K562 (cell line): Measurements from ENCODE around the gene CRPPA. TPM values are rescaled to one million over a fixed set of nuclear protein-coding genes. Genes with fewer than 3 reads are reported as not detected.

Experiments
- ADNP ChIP-seq: fragments of 200-800 bp; sonication (Bioruptor generic); IDR thresholded peaks from 2 replicates; pipeline ENCODE4 v1.6.1; 2016; ENCODE audit warnings: missing genetic modification characterization, missing compliant biosample characterization
- ARHGAP35 ChIP-seq: fragments of 450-650 bp; IDR thresholded peaks from 2 replicates; pipeline ENCODE4 v1.6.1; 2018; ENCODE audit not compliant: partially characterized antibody
- ARID3B ChIP-seq: fragments of 250-450 bp; sonication (Bioruptor Pico); IDR thresholded peaks from 2 replicates; pipeline ENCODE4 v1.4.0; 2020; ENCODE audit warnings: borderline replicate concordance
- ATF1 ChIP-seq, 2 experiments: fragments of 450-650 bp in 1 of 2; IDR thresholded peaks; 2 replicates each; pipeline ENCODE4 v1.6.1; 2016; ENCODE audit warnings: missing compliant biosample characterization in 1 of 2, missing genetic modification characterization in 1 of 2
- DMBX1 ChIP-seq: fragments of 250-450 bp; sonication (Bioruptor Pico); IDR thresholded peaks from 2 replicates; pipeline ENCODE4 v1.8.0; 2022; ENCODE audit warnings: inconsistent platforms, mild to moderate bottlenecking, moderate library complexity, borderline replicate concordance
- FOXK1 ChIP-seq: sonication (generic); formaldehyde crosslinking; IDR thresholded peaks from 2 replicates; pipeline ENCODE4 v1.8.0; 2022; ENCODE audit warnings: missing genetic modification reagents, mild to moderate bottlenecking, borderline replicate concordance
- GABPA ChIP-seq: fragments of 200-800 bp; sonication (Bioruptor generic); conservative IDR thresholded peaks from 2 replicates; pipeline ENCODE4 v1.6.1; 2016; ENCODE audit warnings: low read depth, missing genetic modification characterization, missing compliant biosample characterization
- MAX ChIP-seq: sonication (generic); formaldehyde crosslinking; IDR thresholded peaks from 2 replicates; pipeline ENCODE4 v1.9.0; 2022; ENCODE audit warnings: mild to moderate bottlenecking, missing genetic modification reagents
- PHF20 ChIP-seq: fragments of 450-650 bp; IDR thresholded peaks from 2 replicates; pipeline ENCODE4 v1.6.1; 2018; ENCODE audit not compliant: partially characterized antibody
- RBM34 ChIP-seq: fragments of 200-400 bp; formaldehyde crosslinking; IDR thresholded peaks from 2 replicates; pipeline ENCODE4 v1.6.1; 2018; ENCODE audit warnings: low read length, borderline replicate concordance; ENCODE audit not compliant: insufficient read depth
- SNIP1 ChIP-seq: fragments of 450-650 bp; IDR thresholded peaks from 2 replicates; pipeline ENCODE4 v1.7.1; 2017; ENCODE audit warnings: low read depth, mild to moderate bottlenecking
- TCFL5 ChIP-seq: fragments of 250-450 bp; sonication (Bioruptor Pico); conservative IDR thresholded peaks from 2 replicates; pipeline ENCODE4 v1.6.1; 2021; ENCODE audit warnings: mild to moderate bottlenecking, moderate library complexity, matching md5 sums
- TEAD4 ChIP-seq, 2 experiments: sonication (generic) in 1 of 2; formaldehyde crosslinking in 1 of 2; IDR thresholded peaks; 2 replicates each; pipeline versions ENCODE4 v1.6.1 to v1.8.0; 2012 to 2022; ENCODE audit warnings: borderline replicate concordance in 1 of 2, inconsistent platforms in 1 of 2, low read length in 1 of 2, mild to moderate bottlenecking in 1 of 2, missing genetic modification reagents in 1 of 2
- UBTF ChIP-seq, 2 experiments: IDR thresholded peaks; 2 replicates each; pipeline ENCODE4 v1.6.1; 2012; ENCODE audit warnings: improper control_type of control experiment in 2 of 2, low read depth in 2 of 2, low read length in 2 of 2, borderline replicate concordance in 1 of 2
- polyA plus RNA-seq, 8 experiments: library from polyadenylated mRNA; depleted of rRNA in 4 of 8; stranded (reverse) in 5 of 8; unstranded in 3 of 8; fragments of >200 nt; fragmentation: Nextera tagmentation in 2 of 8; fragmentation: Illumina TruSeq in 1 of 8; extraction: Ambion mirVana in 2 of 8; extraction: Trizol in 1 of 8; gene quantifications; 2 replicates each; pipeline versions ENCODE4 v1.2.1 to v1.2.3, GENCODE V29; 2011 to 2014; ENCODE audit warnings: inconsistent platforms in 1 of 8, missing spikeins in 1 of 8
- total RNA-seq, 7 experiments: library from RNA; depleted of rRNA in 6 of 7; stranded (reverse); fragments of >200 nt in 6 of 7; fragmentation: Illumina TruSeq in 2 of 7; extraction: Trizol in 2 of 7; gene quantifications; 2 replicates each; pipeline versions ENCODE4 v1.2.1 to v1.2.3, GENCODE V29; 2011 to 2021; ENCODE audit warnings: low replicate concordance in 1 of 7
- TF ChIP-seq, protein P1 (sequence below), 2 experiments: fragments of 450-650 bp in 1 of 2; sonication (generic) in 1 of 2; formaldehyde crosslinking; conservative IDR thresholded peaks; 2 replicates each; pipeline versions ENCODE4 v1.4.0 to v1.8.1; 2020 to 2022; ENCODE audit warnings: mild to moderate bottlenecking in 1 of 2, missing genetic modification reagents in 1 of 2
- TF ChIP-seq, protein P2 (sequence below): sonication (generic); formaldehyde crosslinking; IDR thresholded peaks from 2 replicates; pipeline ENCODE4 v1.8.0; 2022; ENCODE audit warnings: mild to moderate bottlenecking, missing genetic modification reagents
- TF ChIP-seq, protein P3 (sequence below): fragments of 200-800 bp; sonication (Bioruptor generic); IDR thresholded peaks from 2 replicates; pipeline ENCODE4 v1.6.1; 2017; ENCODE audit warnings: missing genetic modification characterization, missing compliant biosample characterization

CRPPA gene
- total and polyA plus RNA-seq, 9 of the 15 experiments (the other 6 are each of a cell fraction or from before 2014, with no cell fraction given), result 3.9 to 14.4 (median 7.8) TPM

DNA sequence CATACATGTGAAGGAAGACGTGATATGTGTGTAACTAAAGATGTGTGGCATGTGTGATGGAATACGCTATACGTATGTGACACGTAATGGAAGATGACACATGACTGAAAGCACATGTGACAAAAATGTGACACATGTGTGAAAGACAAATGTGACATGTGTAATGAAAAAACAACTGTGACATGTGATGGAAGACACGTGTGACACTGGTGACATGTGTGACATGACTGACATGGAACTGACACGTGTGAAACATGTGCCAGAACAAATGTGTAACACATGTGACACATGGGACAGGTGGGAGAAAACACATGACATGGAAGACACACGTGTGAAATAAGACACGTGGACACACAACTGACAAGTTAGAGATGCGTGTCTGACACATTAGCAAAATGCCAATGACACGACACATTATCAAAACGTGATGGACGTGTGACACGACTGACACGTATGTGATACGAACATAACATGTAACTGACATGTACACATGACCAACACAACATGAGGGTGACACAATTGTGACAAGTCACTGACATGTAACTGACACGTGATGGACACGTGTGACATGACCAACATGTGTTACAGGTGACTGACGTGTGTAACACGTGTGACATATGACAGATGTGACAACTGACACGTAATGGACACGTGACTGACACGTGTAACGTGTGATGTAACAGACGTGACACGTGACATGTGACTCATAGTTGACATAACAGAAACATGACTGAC, 24.4 kb downstream of the CRPPA start (continued):
- 0 out of 2 replicates have a peak, but pooled peaks have one; percentile 45 for TF ChIP-seq FOXK1
- TF ChIP-seq TEAD4 (IDR thresholded peaks at IDR 0.05; ENCODE audit: low read length), result no peak
- TF ChIP-seq TEAD4 (CRISPR knock-in tag; IDR thresholded peaks at IDR 0.05; ENCODE audit: borderline replicate concordance), result 0 out of 2 replicates have a peak, but pooled peaks have one; percentile 37
- TF ChIP-seq SNIP1, result no peak
- no peak for TF ChIP-seq UBTF (IDR thresholded peaks at IDR 0.05; ENCODE audit: borderline replicate concordance in 1 of 2, low read depth in 2 of 2, low read length in 2 of 2)
- peak; percentile 73; the same call in 1 of the 2 replicates for TF ChIP-seq MAX (CRISPR knock-in tag)
- TF ChIP-seq PHF20, result peak; percentile 7
- TF ChIP-seq ARHGAP35, result no peak
- no peak for TF ChIP-seq RBM34
- TF ChIP-seq, protein P1, sequence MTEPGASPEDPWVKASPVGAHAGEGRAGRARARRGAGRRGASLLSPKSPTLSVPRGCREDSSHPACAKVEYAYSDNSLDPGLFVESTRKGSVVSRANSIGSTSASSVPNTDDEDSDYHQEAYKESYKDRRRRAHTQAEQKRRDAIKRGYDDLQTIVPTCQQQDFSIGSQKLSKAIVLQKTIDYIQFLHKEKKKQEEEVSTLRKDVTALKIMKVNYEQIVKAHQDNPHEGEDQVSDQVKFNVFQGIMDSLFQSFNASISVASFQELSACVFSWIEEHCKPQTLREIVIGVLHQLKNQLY (CRISPR knock-in tag; conservative IDR thresholded peaks at IDR 0.05), result 0 out of 4 replicates have a peak, but pooled peaks of 1 of the 2 experiments have one; percentile 39
- no peak for TF ChIP-seq DMBX1 (CRISPR knock-in tag)
- TF ChIP-seq, protein P2, sequence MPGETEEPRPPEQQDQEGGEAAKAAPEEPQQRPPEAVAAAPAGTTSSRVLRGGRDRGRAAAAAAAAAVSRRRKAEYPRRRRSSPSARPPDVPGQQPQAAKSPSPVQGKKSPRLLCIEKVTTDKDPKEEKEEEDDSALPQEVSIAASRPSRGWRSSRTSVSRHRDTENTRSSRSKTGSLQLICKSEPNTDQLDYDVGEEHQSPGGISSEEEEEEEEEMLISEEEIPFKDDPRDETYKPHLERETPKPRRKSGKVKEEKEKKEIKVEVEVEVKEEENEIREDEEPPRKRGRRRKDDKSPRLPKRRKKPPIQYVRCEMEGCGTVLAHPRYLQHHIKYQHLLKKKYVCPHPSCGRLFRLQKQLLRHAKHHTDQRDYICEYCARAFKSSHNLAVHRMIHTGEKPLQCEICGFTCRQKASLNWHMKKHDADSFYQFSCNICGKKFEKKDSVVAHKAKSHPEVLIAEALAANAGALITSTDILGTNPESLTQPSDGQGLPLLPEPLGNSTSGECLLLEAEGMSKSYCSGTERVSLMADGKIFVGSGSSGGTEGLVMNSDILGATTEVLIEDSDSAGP (CRISPR knock-in tag), result peak; percentile 36; the same call in 1 of the 2 replicates
- 0 out of 2 replicates have a peak, but pooled peaks have one; percentile 52 for TF ChIP-seq ADNP (tag)
- no peak for TF ChIP-seq GABPA (tag)
- TF ChIP-seq ATF1 (CRISPR knock-in tag; IDR thresholded peaks at IDR 0.05), result no peak
- peak; percentile 47; the same call in 1 of the 2 replicates for TF ChIP-seq ATF1 (tag; IDR thresholded peaks at IDR 0.05)
- TF ChIP-seq ARID3B (CRISPR knock-in tag), result no peak
- TF ChIP-seq TCFL5 (CRISPR knock-in tag), result no peak
- TF ChIP-seq, protein P3, sequence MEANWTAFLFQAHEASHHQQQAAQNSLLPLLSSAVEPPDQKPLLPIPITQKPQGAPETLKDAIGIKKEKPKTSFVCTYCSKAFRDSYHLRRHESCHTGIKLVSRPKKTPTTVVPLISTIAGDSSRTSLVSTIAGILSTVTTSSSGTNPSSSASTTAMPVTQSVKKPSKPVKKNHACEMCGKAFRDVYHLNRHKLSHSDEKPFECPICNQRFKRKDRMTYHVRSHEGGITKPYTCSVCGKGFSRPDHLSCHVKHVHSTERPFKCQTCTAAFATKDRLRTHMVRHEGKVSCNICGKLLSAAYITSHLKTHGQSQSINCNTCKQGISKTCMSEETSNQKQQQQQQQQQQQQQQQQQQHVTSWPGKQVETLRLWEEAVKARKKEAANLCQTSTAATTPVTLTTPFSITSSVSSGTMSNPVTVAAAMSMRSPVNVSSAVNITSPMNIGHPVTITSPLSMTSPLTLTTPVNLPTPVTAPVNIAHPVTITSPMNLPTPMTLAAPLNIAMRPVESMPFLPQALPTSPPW (CRISPR knock-in tag), result no peak
